DND-41 (cell line): ENCODE measurements around the gene DDX11.

Experiments
- CTCF ChIP-seq: IDR thresholded peaks from 2 replicates; pipeline ENCODE4 v1.5.1; 2012; ENCODE audit warnings: borderline replicate concordance, low read length, moderate library complexity, mild to moderate bottlenecking; ENCODE audit not compliant: poor library complexity, severe bottlenecking; ENCODE audit errors: extremely low read depth
- EZH2 ChIP-seq: IDR thresholded peaks from 3 replicates; pipeline ENCODE4 v1.6.1; 2012; ENCODE audit warnings: borderline replicate concordance, low read depth, mild to moderate bottlenecking, moderate library complexity, low read length, inconsistent platforms; ENCODE audit not compliant: severe bottlenecking

DNA sequence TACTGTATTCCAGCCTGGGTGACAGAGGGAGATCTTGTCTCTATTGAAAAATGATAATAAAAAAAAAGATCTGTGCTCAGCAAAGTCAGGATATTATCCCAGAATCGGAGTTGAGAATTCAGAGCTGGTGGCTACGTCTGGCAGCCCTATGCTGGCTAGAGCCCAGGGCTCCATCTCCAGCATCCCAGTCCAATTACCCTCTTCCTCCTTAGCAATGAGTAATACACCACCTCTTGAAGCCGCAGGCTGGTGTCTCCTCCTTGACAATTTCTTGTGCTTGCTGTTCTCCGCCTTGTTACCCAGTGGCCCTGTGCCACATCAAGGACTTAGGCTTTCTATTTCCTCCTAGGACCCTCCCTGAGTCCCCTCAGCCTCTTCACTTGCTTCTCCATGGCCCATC is 38.4 kb upstream of the DDX11 start:
- TF ChIP-seq CTCF, result no peak
- TF ChIP-seq EZH2, result no peak
